GM18951 (cell line): ENCODE measurements around the gene TAGLN3.

Source experiments
- POLR2A ChIP-seq: IDR thresholded peaks from 4 replicates; pipeline ENCODE4 v1.6.1; 2011; ENCODE audit warnings: mild to moderate bottlenecking; ENCODE audit not compliant: insufficient read length, insufficient read depth; ENCODE audit errors: extremely low read depth
- in situ Hi-C: fragments of 300-500 bp; cut with MboI; formaldehyde crosslinking; loops from one replicate; pipeline ENCODE4 v1.12.0; 2022; ENCODE audit warnings: low sequenced_read_pairs, mixed read lengths, inconsistent platforms; ENCODE audit not compliant: unreplicated experiment

TAGLN3 gene

DNA sequence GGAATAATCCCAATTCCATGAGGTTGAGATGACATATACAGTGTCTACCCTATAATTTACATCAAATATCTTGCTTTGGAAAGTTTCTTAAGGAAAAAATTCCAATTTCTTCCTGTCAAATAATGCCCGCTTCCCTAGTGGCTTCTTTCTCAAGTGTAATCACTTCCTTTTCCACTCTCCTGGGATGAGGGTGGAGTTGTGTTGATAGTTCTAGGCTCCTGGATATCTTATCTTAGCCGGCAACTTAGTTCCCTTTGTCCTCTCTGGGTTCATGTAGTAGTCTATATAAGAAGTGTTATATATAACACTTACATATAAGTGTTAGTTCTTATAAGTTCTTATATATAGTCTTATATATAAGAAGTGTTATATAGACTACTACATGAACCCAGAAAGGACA lies 10.9 kb downstream of the TAGLN3 start:
- TF ChIP-seq POLR2A, result no peak
- in situ Hi-C loops, result no loop called here

DNA sequence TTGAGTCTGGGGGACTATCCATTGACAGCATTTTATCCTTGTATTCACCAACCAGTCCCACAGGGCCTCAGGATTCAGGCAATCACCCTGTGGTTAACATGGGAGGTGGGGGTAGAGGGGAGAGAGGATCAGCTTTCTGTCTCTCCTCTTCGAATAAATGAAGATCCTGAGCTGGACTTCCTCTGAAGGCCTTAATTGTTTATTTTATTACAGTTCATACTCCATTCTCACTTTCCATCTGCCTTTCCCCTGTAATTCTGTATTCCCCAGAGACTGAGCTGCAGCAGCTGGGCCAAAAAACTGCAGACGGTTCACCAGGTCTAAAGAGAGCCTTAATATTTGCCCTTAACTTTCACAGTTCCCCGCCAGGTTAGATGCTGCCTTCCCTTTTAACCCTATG lies 11.9 kb downstream of the TAGLN3 start:
- TF ChIP-seq POLR2A, result no peak
- in situ Hi-C loops, result no loop called here

DNA sequence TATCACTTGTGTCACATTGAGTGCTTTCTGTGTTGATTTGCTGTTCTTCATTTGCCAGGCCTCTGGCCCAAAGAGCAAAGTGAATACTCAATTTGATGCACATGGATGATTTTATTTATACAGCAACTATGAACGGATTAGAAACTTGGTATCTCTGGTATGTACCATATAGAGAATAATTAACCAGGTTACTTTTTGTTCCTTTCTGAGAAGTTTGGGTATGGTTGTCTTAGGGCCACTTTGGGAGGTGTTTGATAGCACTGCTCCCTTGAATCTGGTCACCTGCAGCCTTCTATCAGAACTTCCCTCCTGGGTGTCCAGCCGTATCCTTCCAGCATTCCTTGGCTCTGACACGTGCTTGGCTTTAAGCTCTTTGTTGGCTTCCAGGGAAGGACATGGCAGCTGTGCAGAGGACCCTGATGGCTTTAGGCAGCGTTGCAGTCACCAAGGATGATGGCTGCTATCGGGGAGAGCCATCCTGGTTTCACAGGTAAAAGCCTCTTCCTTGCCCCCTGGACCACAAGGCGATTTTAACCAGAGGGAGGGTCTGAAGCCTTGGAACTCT lies 12.7 kb downstream of the TAGLN3 start:
- no peak for TF ChIP-seq POLR2A
- in situ Hi-C loops, result no loop called here

DNA sequence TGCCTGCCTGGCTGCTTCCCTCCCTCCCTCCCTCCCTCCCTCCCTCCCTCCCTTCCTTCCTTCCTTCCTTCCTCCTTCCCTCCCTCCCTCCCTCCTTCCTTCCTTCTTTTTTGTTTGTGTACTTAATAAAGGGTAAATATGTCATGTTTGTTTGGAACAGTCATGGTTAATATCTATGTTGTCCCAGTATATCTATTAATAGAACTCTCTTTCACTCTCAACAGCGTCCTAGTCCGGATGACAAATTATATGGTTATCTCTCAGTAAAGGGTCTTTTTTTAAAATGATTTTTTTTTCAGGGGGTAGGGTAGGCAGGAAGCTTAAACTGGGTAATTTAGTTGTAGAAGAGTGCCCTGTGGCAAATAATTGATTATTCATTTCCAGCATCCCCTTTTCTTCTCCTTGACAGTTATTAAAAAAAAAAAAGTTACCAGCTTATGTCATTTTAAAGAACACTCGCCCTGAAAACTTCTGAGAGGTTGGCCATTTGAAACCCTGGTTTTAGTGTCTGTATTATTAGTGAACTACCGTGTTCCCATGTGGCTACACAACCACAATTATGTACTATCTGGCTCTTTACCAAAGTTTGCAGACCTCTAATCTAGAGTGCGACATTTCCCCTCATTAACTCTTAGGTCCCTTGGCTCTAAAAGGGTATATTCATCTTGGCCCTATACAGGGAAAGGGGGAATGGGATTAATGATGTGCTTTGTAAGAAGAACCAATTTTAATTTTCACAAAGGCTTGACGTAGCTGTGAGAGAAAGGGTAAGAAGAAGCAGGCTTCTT lies 13.7 kb downstream of the TAGLN3 start:
- no peak for TF ChIP-seq POLR2A
- in situ Hi-C loops, result no loop called here

DNA sequence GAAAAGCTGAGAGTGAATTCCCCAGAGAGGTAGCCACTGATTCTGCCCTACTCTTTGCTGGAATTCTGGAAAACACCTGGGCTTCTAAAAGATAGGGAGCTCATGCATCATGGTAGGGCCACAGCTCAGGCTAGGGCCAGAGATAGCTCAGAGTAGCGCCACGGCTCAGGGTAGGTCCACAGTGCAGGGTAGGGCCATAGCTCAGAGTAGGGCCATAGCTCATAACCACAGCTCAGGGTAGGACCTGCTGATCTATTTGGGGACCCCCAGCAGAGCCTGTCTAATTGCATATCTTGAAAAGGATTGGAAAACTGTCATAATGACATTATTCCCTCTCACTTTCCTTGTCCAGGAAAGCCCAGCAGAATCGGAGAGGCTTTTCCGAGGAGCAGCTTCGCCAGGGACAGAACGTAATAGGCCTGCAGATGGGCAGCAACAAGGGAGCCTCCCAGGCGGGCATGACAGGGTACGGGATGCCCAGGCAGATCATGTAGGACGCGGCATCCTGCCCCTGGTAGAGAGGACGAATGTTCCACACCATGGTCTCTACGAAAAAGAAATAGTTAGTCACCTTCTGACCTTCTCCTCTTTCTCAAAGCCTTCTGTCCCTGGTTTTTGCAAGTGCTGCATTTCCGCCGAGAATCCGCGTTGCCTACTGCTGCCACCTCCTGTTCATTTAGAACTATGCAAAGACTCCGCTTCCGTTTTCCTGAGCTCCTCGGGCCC lies 14.5 kb downstream of the TAGLN3 start:
- in situ Hi-C loops, result no loop called here
- no peak for TF ChIP-seq POLR2A

DNA sequence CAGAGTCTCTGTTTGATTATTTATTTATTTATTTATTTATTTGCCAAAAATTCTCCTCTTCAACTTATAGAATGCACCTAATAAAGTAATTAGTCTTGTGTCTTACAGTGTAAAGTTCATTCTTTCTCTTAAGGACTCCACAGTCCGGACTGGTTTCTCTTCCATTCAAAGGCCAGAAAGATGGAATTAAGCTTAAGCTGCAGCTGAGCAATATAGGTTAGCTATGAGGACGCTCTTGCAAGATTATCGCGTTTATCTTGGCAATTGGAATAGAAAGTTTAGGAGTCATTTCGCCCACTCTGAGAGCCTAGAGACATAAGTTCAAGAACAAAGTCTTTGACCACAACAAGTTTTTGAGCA lies 15.0 kb downstream of the TAGLN3 start:
- TF ChIP-seq POLR2A, result no peak
- in situ Hi-C loops, result no loop called here

DNA sequence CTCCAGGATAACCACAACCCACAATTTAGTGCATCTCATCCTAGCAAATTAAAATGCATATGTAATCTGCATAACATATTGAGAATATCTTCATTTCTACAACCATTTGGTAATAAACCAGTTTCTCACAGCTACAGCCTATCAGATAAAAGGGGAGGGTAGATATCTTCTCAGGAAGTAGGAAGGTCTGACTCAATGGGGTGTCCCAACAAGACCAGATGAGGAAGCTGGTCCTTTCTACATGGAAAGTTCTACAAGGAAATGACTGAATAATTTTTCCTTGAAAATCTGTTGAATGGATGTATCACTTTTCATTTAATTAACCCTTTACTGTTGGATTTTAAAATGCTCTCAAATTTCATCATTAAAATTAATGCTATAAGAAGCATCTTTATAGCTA lies 18.4 kb downstream of the TAGLN3 start:
- in situ Hi-C loops, result no loop called here
- TF ChIP-seq POLR2A, result no peak

DNA sequence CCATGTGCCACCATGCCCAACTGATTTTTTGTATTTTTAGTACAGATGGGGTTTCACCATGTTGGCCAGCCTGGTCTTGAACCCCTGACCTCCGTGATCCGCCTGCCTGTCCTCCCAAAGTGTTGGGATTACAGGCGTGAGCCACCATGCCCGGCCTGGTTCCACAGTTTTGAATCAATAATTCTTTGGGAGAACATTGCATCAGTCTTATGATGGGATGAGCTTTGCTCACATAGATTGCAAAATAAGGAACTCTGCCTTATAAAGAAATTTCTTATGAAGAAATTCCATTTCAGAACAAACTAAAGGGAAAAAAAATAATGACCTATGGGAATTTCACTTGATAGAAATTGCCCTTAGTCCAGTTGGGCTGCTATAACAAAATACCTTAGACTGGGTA lies 20.0 kb downstream of the TAGLN3 start:
- TF ChIP-seq POLR2A, result no peak
- in situ Hi-C loops, result no loop called here

DNA sequence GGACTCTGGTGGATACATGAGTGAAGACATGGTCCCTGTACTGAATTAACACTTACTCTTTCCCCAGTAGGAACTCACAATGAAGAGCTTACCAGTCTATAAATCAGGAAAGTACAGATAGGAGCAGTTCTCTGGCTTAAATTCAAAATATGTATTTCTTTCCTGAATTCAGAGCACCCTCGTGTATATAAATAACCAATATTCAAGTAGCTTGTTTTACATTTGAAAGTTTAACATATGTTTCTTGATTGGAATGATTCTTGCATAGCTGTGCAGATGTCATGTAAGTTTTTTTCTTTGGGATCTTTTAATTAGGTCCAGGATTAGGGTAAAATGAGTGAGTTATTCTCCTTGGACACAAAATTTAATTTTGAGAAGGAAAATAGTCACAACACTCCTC lies 21.0 kb downstream of the TAGLN3 start:
- TF ChIP-seq POLR2A, result no peak
- in situ Hi-C loops, result no loop called here

DNA sequence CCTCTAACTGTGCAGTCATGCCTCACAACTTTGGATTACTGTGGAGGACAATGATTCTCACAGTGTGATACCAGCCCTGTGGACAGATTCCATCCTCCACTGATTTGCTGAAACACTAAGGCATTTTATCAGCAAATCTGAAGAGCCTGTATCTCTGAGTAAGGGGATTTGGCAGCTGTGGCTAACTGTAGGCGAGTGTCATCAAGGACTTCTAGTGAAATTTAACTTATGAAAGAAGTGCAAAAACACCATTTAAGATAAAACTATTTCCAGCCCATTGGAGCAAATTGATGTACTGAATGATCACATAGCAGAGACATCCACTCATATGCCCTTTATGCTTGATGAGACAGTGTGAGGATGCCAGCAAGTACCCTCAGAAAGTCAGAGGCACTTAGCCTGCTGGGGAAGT lies 22.0 kb downstream of the TAGLN3 start:
- no peak for TF ChIP-seq POLR2A

DNA sequence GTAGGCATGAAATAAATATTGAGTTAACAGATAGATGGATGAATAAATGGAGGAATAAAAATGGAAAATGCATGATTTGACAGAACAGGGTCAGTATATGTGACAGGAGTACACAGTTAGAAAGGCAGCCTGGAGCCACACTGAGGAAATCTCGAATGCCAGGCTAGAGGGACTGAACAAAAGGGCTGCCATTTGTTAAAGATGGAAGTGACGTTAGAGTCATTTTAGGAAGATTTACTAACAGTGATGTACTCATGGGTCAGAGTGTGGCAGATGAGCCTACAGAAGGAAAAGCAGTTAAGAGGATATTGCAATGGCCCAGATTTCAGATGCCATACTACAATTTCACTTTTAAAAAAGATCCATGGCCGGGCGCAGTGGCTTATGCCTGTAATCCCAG lies 28.4 kb downstream of the TAGLN3 start:
- in situ Hi-C loops, result no loop called here
- no peak for TF ChIP-seq POLR2A

More for the DNA sequence above, 22.0 kb downstream of the TAGLN3 start:
- in situ Hi-C loops, result no loop called here

DNA sequence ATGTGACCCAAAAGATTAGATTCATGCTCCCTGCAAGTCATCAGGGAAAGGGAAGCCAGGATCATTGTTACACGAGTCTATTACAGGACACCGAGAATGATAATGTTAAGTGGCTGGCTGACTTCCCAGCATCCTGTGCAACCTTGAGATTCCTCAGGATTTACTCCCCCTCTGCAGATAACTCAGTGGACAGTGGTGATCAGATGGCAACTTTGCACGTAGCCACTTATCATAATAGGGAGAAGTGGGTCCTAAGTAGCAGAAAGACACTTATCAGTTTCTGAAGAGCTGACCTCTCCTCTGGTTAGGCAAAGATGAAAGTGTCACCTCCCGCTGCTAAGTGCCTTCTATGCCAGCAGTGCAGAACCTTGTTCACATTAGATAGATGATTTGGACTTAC lies 29.1 kb downstream of the TAGLN3 start:
- in situ Hi-C loops, result no loop called here
- TF ChIP-seq POLR2A, result no peak

DNA sequence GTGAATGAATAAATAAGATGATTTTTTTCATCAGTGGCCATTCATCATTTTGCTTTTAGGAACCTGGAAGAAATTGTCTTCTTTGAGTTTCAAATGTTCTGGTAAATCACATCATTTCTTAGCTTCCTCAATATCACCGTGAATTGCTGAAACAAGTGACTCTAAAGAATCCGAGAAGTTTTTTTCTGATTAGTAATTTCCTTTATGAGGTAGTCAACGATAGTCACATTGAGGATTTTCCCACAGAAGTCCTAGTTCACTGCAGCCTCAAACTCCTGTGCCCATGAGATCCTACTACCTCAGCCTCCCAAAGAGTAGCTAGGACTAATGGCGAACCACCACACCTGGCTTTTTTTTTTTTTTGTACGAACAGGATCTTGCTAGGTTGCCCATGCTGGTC lies 32.2 kb downstream of the TAGLN3 start:
- in situ Hi-C loops, result no loop called here
- no peak for TF ChIP-seq POLR2A
